ENCODE measurements around the gene LRCH1. TPM values are rescaled to one million over a fixed set of nuclear protein-coding genes. Genes with fewer than 3 reads are reported as not detected.

LRCH1 gene
- total RNA-seq, 4 donors from 2014 or later = 13.6 to 29.7 (median 18.5) TPM

DNA sequence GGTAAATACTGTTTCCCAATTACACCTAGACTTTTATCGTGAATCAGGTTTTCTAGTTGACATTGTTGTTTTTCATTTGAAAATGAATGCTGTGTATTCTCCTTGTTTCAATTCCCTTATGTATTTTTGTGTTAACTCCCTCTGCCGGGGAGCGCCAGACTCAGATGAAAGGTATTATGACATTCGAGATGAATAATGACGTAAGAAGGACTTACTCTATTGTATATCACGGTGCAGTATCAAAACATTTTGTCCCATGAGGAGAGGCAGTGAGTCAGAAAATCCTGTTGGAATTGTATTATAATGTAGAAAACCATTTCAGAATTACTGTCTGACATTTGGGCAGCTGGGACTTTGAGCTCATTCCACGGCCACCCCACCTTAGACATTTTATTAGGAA is 61.6 kb downstream of the LRCH1 start:
- peak overlapping the region in 1 of 4 donors; percentile 86 for H3K27ac ChIP-seq
- no peak for TF ChIP-seq POLR2A (IDR thresholded peaks at IDR 0.05)
- TF ChIP-seq, protein P1, sequence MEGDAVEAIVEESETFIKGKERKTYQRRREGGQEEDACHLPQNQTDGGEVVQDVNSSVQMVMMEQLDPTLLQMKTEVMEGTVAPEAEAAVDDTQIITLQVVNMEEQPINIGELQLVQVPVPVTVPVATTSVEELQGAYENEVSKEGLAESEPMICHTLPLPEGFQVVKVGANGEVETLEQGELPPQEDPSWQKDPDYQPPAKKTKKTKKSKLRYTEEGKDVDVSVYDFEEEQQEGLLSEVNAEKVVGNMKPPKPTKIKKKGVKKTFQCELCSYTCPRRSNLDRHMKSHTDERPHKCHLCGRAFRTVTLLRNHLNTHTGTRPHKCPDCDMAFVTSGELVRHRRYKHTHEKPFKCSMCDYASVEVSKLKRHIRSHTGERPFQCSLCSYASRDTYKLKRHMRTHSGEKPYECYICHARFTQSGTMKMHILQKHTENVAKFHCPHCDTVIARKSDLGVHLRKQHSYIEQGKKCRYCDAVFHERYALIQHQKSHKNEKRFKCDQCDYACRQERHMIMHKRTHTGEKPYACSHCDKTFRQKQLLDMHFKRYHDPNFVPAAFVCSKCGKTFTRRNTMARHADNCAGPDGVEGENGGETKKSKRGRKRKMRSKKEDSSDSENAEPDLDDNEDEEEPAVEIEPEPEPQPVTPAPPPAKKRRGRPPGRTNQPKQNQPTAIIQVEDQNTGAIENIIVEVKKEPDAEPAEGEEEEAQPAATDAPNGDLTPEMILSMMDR (IDR thresholded peaks at IDR 0.05) = no peak
- no peaks in the 10 kb centered on the region for H3K36me3 ChIP-seq
- no peaks in the 10 kb centered on the region for H3K27me3 ChIP-seq
- no peaks in the 10 kb centered on the region for H3K9me3 ChIP-seq
- peaks cover 0 to 22% (median under 1%) of the 10 kb centered on the region in 4 donors for H3K4me1 ChIP-seq
- no peak for DNase-seq
- no peak overlapping the region for H3K4me3 ChIP-seq

DNA sequence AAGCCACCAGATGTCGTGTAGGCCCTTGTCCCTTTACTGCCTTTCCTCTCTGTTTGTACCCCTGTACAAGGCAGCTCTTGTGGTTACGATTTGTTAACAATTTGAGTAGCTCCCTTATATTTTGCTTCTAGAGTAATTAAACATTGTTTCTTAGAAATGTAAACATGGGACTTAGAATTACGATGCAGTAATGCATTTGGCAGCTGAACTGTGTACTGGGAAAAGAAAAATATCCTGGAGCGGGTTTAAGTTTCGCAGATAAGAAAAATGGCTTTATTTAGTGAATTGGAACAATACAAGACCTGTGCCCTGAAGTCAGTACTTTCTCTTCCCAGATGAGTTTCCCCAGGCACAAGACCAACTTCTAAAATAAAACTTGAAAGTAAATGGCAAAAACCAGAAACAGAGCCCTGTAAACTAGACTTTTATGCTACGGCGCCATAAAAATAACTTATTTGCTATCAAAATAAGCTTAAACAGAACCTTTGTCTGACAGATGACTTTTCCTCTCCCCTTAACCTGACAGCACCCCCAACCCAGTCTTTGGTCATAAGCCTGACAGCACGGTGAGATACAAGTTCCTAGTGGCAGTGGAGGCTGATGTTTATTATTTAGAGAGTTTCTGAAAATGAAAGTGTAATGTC is 63.0 kb downstream of the LRCH1 start:
- peaks cover 0 to 32% (median 6%) of the 10 kb centered on the region in 4 donors for H3K4me1 ChIP-seq
- H3K27ac ChIP-seq = peak overlapping the region; percentile 28 to 86 (median 50)
- no peak for TF ChIP-seq POLR2A (IDR thresholded peaks at IDR 0.05)
- TF ChIP-seq, protein P1 (IDR thresholded peaks at IDR 0.05) = no peak
- peak overlapping the region in 2 of 4 donors; percentile 19 to 39 for H3K4me3 ChIP-seq
- no peaks in the 10 kb centered on the region for H3K36me3 ChIP-seq
- H3K27me3 ChIP-seq = no peaks in the 10 kb centered on the region
- no peak for DNase-seq
- H3K9me3 ChIP-seq = no peaks in the 10 kb centered on the region

DNA sequence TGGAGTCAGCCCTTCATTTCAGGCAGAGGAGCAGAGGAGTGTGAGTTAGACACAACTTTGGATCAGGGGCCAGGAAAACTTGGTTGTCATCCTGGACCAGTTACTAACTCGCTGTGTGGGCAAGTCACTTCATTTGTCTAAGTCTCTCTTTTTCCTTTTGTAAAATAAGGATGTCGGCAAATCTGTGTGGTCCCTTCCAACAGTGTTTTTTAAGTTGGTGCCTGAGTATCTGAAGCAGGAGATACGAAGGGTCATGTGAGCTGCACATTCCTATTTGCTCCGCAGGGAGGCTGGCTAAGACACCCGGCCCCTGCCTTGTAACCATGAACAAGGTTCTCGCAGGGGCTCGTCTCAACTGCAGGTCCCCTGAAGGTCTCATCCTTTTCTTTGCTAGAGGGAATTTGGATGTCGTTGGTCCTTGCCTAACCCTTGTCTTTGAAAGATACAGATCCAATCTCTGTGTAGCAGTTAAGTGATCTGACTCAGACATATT is 64.3 kb downstream of the LRCH1 start:
- Histone ChIP-seq H3K27me3 (no peaks in the 10 kb centered on the region), H3K36me3 (no peaks in the 10 kb centered on the region), H3K4me3 (no peak overlapping the region), H3K9me3 (no peaks in the 10 kb centered on the region), H3K4me1 (peaks cover 0 to 42% (median 6%) of the 10 kb centered on the region in 4 donors), H3K27ac (peak overlapping the region in 3 of 4 donors; percentile 28 to 86 (median 52))
- DNase-seq = no peak
- TF ChIP-seq, protein P1 (IDR thresholded peaks at IDR 0.05) = no peak
- TF ChIP-seq POLR2A (IDR thresholded peaks at IDR 0.05) = no peak

DNA sequence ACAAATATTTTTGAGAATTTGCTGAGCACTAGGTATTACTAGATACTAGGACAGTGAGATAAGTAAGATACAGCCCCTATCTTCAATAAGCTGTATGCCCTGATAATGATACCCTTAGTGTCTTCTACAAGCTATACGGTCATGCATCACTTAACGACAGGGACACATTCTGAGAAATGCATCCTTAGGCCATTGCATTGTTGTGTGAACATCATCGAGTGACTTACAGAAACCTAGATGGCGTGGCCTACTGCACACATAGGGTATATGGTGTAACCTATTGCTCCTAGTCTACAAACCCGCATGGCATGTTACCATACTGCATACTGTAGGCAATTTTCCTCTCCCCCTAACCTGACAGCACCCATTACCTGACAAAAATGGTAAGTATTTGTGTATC is 64.9 kb downstream of the LRCH1 start:
- H3K9me3 ChIP-seq = no peaks in the 10 kb centered on the region
- H3K27me3 ChIP-seq = no peaks in the 10 kb centered on the region
- no peak for TF ChIP-seq POLR2A (IDR thresholded peaks at IDR 0.05)
- DNase-seq = no peak
- H3K27ac ChIP-seq = peak overlapping the region in 2 of 4 donors; percentile 14 to 86
- H3K4me3 ChIP-seq = no peak overlapping the region
- H3K36me3 ChIP-seq = no peaks in the 10 kb centered on the region
- H3K4me1 ChIP-seq = peaks cover 0 to 48% (median 6%) of the 10 kb centered on the region in 4 donors

DNA sequence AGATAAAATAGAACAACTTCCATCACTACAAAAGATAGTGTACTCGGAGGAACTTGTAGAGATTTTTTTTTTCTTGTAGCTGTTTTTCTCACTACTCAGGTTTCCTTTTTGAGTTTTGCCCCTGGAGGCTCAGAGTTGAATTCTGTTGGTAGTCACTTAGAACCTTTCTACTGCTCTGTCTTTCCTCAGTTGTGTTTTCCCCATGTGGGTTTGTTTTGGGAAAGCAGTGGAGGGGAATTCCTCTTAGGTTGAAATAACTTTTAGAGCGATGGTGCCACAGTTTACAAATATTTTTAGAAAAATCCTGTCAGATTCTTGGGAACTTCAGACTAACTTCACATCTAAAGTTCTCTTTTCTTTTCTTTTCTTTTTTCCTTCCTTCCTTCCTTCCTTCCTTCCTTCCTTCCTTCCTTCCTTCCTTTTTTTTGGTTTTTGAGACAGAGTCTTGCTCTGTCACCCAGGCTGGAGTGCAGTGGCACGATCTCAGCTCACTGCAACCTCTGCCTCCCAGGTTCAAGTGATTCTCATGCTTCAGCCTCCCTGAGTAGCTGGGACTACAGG is 65.8 kb downstream of the LRCH1 start:
- Histone ChIP-seq H3K27ac (no peak overlapping the region), H3K9me3 (no peaks in the 10 kb centered on the region), H3K4me1 (peaks cover 0 to 51% (median 6%) of the 10 kb centered on the region in 4 donors), H3K27me3 (no peaks in the 10 kb centered on the region), H3K36me3 (no peaks in the 10 kb centered on the region), H3K4me3 (no peak overlapping the region)
- TF ChIP-seq, protein P1 (IDR thresholded peaks at IDR 0.05) = no peak
- TF ChIP-seq POLR2A (IDR thresholded peaks at IDR 0.05) = no peak
- DNase-seq = no peak

DNA sequence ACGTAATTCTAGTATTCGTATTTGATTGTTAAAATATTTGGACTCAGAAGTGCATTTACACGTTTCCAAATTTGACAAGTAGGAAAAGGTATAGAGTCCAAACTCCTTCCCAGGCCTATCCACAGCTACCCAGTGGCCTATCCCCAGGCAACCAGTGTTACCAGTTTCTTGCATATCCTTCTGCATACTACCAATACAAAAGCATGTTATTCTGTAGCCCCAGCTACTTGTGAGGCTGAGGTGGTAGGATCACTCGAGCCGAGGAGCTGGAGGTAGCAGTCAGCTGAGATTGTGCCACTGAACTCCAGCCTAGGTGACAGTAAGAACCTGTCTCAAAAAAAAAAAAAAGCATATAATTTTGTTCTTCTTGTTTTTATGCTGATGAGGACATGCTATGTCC is 67.1 kb downstream of the LRCH1 start:
- Histone ChIP-seq H3K27ac (no peak overlapping the region), H3K27me3 (no peaks in the 10 kb centered on the region), H3K9me3 (no peaks in the 10 kb centered on the region), H3K36me3 (no peaks in the 10 kb centered on the region), H3K4me3 (no peak overlapping the region), H3K4me1 (peaks cover 0 to 50% (median 6%) of the 10 kb centered on the region in 4 donors)
- no peak for DNase-seq
- TF ChIP-seq POLR2A (IDR thresholded peaks at IDR 0.05) = no peak
- TF ChIP-seq, protein P1 (IDR thresholded peaks at IDR 0.05) = no peak
